ENCODE measurements around the gene CETN2. TPM values are rescaled to one million over a fixed set of nuclear protein-coding genes. Genes with fewer than 3 reads are reported as not detected.

CETN2 gene
- polyA plus RNA-seq, 1 donor (not counting 4 experiments of a cell fraction or from before 2014, with no cell fraction given) = 69.0 TPM

DNA sequence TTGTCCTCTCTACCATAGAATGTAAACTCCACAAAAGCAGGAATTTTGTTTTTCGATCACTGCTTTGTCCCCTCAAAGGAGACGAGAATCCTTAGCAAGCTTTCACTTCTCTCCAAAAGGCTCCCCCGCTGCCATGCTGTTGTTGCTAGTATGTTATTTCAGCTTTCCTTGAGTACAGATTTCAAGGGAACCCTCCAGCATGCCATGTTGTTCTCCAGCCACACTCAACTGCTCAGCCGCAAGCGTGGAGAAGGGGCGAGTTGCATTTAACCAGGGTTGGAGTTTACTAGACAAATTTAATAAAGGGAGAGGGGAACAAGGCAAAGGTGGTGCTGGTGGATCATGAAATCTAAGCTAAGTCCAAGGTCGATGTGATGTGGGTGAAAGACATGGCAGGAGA lies 23.4 kb upstream of the CETN2 start:
- Histone ChIP-seq H3K27ac (ENCODE audit: control insufficient read depth, insufficient read depth, low read length) (no peak overlapping the region), H3K4me2 (ENCODE audit: control insufficient read depth, extremely low read depth, insufficient read depth, low read depth, low read length) (no peak overlapping the region), H3K79me2 (ENCODE audit: control insufficient read depth, insufficient read depth, low read length) (no peaks in the 10 kb centered on the region), H3K9me1 (ENCODE audit: control insufficient read depth, extremely low read depth, insufficient read depth, low read length) (no peaks in the 10 kb centered on the region), H3K9ac (ENCODE audit: control insufficient read depth, extremely low read depth, insufficient read depth, low read length) (no peak overlapping the region), H4K20me1 (ENCODE audit: control insufficient read depth, extremely low read depth, insufficient read depth, low read length) (no peaks in the 10 kb centered on the region), H3K4me1 (ENCODE audit: control insufficient read depth, extremely low read depth, insufficient read depth, low read length) (no peaks in the 10 kb centered on the region), H3K4me3 (ENCODE audit: control insufficient read depth in 2 of 3, extremely low read depth in 1 of 3, insufficient read depth in 2 of 3, low read depth in 1 of 3, low read length in 3 of 3) (no peak overlapping the region), H3K36me3 (ENCODE audit: control insufficient read depth in 2 of 2, extremely low read depth in 1 of 2, insufficient read depth in 2 of 2, low read length in 2 of 2) (peaks cover 7 to 17% of the 10 kb centered on the region in 2 experiments), H2AFZ (ENCODE audit: control insufficient read depth, low read length) (no peak overlapping the region), H3K27me3 (ENCODE audit: control insufficient read depth, extremely low read depth, insufficient read depth, low read length) (no peaks in the 10 kb centered on the region), H3K9me3 (ENCODE audit: control insufficient read depth, low read depth, low read length) (no peaks in the 10 kb centered on the region)
- DNase-seq (ENCODE audit: low read depth, low spot score) = no peak
- no peak for FAIRE-seq
- dilution Hi-C loops (cut with MboI; ENCODE audit: extremely low pct_ligation_motif_present, low sequenced_read_pairs) = no loop called here
- TF ChIP-seq, protein P1, sequence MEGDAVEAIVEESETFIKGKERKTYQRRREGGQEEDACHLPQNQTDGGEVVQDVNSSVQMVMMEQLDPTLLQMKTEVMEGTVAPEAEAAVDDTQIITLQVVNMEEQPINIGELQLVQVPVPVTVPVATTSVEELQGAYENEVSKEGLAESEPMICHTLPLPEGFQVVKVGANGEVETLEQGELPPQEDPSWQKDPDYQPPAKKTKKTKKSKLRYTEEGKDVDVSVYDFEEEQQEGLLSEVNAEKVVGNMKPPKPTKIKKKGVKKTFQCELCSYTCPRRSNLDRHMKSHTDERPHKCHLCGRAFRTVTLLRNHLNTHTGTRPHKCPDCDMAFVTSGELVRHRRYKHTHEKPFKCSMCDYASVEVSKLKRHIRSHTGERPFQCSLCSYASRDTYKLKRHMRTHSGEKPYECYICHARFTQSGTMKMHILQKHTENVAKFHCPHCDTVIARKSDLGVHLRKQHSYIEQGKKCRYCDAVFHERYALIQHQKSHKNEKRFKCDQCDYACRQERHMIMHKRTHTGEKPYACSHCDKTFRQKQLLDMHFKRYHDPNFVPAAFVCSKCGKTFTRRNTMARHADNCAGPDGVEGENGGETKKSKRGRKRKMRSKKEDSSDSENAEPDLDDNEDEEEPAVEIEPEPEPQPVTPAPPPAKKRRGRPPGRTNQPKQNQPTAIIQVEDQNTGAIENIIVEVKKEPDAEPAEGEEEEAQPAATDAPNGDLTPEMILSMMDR (optimal IDR thresholded peaks at IDR 0.05 in 1 of 3, IDR thresholded peaks at IDR 0.05 in 1 of 3, conservative IDR thresholded peaks at IDR 0.05 in 1 of 3; ENCODE audit: extremely low read depth in 1 of 3, insufficient read depth in 2 of 3, low read length in 3 of 3) = no peak
- TF ChIP-seq EZH2 (IDR thresholded peaks at IDR 0.05; ENCODE audit: low read length) = no peak

DNA sequence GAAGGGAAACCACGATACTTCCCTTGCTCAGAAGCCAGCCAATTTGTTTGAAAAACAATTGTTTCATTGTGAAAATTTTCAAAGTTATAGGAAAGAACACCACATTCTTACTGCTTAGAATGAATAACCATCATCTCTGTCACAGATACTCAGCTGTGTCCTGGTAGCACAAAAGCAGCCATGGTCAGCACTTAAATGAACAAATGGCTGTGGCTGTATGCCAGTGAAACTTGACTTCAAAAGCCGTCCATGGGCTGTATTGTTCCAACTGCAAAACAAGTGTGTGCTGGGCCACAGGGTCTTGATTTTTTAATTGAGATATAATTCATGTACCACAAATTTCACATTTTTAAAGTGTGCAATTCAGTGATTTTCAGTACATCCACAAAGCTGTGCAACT lies 19.9 kb upstream of the CETN2 start:
- Histone ChIP-seq H3K27me3 (ENCODE audit: control insufficient read depth, extremely low read depth, insufficient read depth, low read length) (no peaks in the 10 kb centered on the region), H4K20me1 (ENCODE audit: control insufficient read depth, extremely low read depth, insufficient read depth, low read length) (no peaks in the 10 kb centered on the region), H2AFZ (ENCODE audit: control insufficient read depth, low read length) (no peak overlapping the region), H3K79me2 (ENCODE audit: control insufficient read depth, insufficient read depth, low read length) (peaks cover 5% of the 10 kb centered on the region), H3K27ac (ENCODE audit: control insufficient read depth, insufficient read depth, low read length) (no peak overlapping the region), H3K9me1 (ENCODE audit: control insufficient read depth, extremely low read depth, insufficient read depth, low read length) (no peaks in the 10 kb centered on the region), H3K4me1 (ENCODE audit: control insufficient read depth, extremely low read depth, insufficient read depth, low read length) (peaks cover 2% of the 10 kb centered on the region), H3K9ac (ENCODE audit: control insufficient read depth, extremely low read depth, insufficient read depth, low read length) (no peak overlapping the region), H3K36me3 (ENCODE audit: control insufficient read depth in 2 of 2, extremely low read depth in 1 of 2, insufficient read depth in 2 of 2, low read length in 2 of 2) (peaks cover 7 to 13% of the 10 kb centered on the region in 2 experiments), H3K4me2 (ENCODE audit: control insufficient read depth, extremely low read depth, insufficient read depth, low read depth, low read length) (no peak overlapping the region), H3K4me3 (ENCODE audit: control insufficient read depth in 2 of 3, extremely low read depth in 1 of 3, insufficient read depth in 2 of 3, low read depth in 1 of 3, low read length in 3 of 3) (no peak overlapping the region), H3K9me3 (ENCODE audit: control insufficient read depth, low read depth, low read length) (no peaks in the 10 kb centered on the region)
- no peak for DNase-seq (ENCODE audit: low read depth, low spot score)
- dilution Hi-C loops (cut with MboI; ENCODE audit: extremely low pct_ligation_motif_present, low sequenced_read_pairs) = no loop called here
- TF ChIP-seq, protein P1 (optimal IDR thresholded peaks at IDR 0.05 in 1 of 3, IDR thresholded peaks at IDR 0.05 in 1 of 3, conservative IDR thresholded peaks at IDR 0.05 in 1 of 3; ENCODE audit: extremely low read depth in 1 of 3, insufficient read depth in 2 of 3, low read length in 3 of 3) = no peak
- TF ChIP-seq EZH2 (IDR thresholded peaks at IDR 0.05; ENCODE audit: low read length) = no peak
- no peak for FAIRE-seq
